HG03558 (cell line): ENCODE data around the gene OR52E4.
A peak's percentile ranks its signal among the peaks of the same experiment; 100 is the strongest.

Source experiments
- ATAC-seq: cut with Tn5 transposase; IDR thresholded peaks from one replicate; pipeline ENCODE4 v1.9.1; 2021; ENCODE audit warnings: moderate number of reproducible peaks; ENCODE audit not compliant: unreplicated experiment; ENCODE audit errors: extremely low read depth

The OR52E4 gene

DNA sequence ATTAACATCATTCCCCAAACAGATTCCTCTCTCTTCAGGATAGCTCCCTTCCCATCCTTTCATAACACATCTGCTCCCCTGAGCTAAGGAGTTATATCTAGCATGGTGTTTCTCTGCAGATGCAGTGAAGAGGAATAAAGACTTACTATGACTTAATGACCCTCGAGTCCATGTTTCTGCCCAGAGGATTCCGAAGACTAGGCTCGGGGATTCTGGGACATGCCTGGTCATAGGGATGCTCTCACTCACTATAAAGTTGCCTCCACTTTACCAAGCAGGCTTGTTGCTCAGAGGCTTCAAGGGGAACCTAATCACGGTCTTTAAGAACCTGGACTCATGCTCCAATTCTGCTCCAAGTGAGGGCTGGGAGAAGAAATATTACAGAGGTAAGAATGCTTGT is at the start of gene OR52E4:
TSS of gene OR52E4 (plus strand) at position 301 of the 400 bp plus-strand sequence. CDS start 3,664 bp downstream, outside the sequence.
- ATAC-seq: no peak

DNA sequence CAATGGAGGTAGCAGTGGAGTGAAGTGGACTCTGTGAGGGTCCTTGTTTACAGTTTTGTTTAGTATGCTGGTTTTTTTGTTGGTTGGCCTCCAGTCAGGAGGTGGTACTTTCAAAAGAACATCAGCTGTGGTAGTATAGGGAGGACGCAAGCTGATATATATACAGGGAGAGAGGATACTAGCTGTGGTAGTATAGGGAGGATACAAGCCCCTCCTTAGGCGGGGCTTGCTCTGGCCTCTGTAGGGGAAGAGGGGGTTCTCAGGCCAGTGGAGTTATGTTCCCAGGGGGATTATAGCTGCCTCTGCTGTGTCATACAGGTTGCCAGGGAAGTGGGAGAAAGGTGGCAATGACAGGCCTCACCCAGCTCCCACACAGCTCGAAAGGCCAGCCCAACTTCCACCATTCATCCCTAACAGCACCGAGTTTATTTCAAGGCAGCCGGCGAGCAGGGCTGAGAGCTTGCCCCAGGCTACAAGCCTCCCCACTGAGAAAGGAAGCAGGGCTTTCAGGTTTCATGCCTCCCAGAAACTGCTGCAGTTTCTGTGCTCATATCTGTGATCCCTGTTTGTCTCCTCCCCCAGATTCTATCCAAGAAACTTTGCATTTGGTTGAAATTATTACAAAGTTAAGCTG is 49.1 kb upstream of the OR52E4 start:
- no peak for ATAC-seq

DNA sequence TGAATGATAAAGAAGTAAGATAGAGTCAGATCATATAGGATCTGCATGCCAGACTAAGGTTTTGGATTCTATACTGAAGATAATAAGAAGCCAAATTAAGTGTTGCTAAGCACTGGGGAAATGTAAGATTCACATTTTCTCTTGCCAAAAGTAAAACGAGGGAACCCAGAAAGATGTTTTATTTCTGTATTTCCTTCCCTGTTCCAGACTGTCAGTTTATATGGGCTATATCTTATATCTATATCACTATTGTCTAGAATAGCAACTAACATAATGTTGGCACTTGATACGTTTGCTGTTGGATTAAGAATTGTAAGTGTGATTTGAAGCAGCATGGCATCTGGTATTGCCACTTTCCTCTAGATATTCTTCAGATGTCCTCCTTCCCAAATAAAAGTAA is 47.0 kb upstream of the OR52E4 start:
- no peak for ATAC-seq

DNA sequence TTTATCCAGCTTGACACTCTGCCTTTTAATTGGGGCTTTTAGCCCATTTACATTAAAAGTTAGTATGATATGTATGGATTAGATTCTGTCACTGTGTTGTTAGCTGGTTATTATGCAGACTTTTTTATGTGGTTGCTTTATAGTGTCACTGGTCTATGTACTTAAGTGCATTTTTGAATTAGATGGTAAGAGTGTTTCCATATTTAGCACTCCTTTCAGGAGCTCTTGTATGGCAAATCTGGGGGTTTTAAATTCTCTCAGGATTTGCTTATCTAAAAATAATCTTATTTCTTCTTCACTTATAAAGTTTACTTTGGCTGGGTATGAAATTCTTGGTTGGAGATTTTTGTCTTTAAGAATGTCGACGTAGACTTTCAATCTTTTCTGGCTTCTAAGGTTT is 42.7 kb upstream of the OR52E4 start:
- no peak for ATAC-seq

DNA sequence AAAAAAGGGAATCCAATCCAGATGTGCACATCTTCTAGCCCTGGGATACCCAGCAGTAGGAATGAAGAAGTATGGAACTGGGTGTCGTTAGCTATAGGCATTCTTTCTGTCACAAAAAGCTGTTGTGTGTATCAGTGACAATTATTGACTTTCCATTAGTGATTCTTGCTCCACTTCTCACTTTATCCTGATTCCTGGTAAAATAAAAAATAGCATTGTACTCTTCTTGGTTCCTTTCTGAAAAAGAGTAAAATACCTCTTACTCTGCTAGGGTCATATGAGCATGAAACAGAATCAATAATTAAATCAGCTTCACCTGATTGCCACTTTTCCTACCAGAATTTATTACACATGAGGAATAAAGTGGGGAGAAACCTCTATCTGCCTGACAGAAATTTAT is 38.6 kb upstream of the OR52E4 start, which contains the start of gene OR52E6:
TSS of gene OR52E6 (minus strand) at position 101 of the 400 bp plus-strand sequence. CDS start at position 101, 0 bp downstream.
- no peak for ATAC-seq

DNA sequence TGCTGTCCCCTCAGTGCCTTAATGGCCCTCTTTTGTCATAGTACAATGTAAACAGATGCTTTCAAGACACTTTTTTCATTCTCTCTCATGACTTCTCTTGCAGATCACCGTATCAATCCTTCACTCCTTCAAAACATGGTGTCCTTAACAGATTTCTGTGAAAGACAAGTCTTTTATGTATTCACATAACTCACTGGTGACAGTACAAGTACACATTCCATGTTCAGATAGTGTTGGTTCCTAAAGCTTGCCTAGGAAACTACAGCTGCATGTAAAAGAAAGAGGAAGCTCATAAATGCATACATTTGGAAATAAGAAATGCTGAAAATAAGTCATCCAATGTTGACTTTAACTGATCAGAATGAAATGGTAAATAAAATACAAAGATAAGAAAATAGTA is 33.7 kb upstream of the OR52E4 start:
- ATAC-seq: no peak

DNA sequence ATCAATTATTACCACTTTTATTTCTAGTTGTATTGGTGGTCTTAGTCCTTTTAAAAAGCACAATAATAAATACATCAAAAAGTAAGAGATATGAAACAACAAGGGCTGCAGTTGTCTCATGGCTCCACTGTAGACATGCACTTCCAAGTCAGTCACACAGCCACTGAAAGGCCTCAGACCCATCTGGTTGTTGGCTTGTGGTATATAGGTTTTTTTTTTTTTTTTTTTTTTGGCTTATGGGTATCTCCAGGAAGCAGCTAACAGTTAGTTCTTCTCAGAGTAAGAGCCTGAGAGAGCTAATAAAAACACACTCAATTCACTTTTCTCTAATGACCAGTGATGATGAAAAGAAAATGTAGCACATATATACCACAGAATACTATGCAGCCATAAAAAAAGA is 32.7 kb upstream of the OR52E4 start:
- ATAC-seq: no peak

DNA sequence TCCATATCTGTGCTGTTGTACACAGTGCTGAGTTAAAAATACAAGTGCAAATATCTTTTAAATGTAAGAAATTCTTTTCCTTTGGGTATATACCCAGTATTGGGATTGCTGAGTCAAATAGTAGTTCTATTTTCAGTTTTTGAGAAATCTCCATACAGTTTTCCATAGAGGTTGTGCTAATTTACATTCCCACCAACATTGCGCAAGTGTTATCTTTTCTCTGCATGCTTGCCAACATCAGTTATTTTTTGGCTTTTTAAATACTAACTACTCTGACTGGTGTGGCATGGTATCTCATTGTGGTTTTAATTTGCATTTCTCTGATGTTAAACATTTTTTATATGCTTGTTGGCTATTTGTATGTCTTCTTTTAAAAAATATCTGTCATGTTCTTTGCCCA is 29.4 kb upstream of the OR52E4 start:
- ATAC-seq: no peak

DNA sequence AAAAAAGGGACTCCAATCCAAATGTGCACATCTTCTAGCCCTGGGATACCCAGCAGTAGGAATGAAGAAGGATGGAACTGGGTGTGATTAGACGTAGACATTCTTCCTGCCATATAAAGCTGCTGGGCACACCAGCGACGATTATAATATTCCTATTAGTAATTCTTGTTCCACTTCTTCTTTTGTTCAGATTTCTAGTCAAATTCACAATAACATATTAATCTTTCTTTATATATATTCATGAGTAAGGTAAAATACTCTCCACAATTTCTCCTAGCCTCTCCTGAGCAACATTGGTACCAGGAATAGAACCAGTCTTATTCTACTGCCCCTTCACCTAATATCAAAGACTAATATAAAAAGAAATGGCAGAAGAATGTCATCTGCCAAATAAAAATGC is 22.8 kb upstream of the OR52E4 start, which contains the start of gene OR52E8:
TSS of gene OR52E8 (minus strand) at position 101 of the 400 bp plus-strand sequence. CDS start at position 101, 0 bp downstream.
- no peak for ATAC-seq

DNA sequence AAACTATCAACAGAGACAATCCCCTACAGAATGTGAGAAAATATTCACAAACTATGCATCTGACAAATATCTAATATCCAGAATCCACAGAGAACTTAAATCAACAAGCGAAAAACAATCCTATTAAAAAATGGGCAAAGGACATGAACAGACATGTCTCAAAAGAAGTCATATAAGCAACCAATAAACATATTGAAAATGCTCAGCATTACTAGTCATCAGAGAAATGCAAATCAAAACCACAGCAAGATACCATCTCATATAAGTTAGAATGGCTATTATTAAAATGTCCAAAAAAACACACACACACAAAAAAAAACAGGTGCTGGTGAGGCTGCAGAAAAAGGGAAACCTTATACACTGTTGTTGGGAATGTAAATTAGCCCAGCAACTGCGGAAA is 14.6 kb upstream of the OR52E4 start:
- no peak for ATAC-seq

DNA sequence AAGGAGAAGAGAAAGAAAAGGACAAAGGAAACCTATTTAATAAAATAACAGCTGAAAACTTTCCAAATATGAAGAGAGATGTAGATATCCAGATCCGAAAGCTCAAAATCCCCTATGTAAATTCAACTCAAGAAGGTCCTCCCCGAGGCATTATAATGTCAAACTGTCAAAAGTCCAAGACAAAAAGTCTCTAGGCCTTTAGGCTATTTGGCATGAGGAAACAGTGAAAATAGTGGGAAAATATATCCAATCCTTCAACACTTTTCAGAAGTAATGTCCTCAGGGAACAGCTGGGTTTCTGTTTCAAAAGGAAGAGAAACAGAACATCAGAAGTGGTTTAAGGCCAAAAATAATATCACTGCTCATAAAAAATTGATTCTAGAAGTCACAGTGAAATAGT is 1.9 kb upstream of the OR52E4 start:
- ATAC-seq: no peak

DNA sequence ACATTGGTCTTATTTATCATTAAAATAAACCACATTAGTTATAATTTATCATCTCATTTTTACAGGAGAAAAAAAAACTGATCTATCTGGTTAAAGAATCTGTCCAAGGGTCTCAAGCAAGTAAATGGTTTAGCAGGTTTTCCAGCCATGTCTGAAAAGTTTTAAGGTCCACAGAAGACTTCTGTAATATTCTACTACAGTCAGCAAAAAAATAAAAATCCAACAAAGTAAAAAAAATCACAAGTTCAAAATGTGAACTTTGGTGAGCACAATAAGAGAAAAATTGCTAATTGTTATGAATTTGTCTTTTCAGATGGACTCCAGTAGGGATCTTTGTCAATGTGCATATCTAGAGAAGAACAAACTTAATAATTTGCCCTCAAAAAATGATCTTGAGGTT is 1.3 kb downstream of the OR52E4 start:
- no peak for ATAC-seq

DNA sequence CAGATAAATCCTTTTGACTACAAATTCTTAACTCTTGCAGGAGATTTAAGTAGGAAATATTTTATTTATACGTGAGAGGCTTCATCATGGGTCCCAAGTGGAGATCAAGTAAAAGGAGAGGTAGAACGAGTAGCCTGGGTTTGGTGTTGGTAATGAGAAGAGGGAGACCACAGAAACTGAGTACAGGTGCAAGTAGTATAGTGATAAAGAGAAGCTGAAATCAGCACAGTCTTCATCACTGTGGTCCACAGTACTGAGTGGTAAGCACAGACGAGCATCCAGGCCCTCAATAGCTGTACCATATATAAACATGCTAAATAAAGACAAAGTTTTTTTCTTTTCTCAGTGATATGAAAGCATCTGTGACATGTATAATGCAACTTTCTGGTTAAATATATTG is 6.7 kb downstream of the OR52E4 start:
- ATAC-seq: no peak

DNA sequence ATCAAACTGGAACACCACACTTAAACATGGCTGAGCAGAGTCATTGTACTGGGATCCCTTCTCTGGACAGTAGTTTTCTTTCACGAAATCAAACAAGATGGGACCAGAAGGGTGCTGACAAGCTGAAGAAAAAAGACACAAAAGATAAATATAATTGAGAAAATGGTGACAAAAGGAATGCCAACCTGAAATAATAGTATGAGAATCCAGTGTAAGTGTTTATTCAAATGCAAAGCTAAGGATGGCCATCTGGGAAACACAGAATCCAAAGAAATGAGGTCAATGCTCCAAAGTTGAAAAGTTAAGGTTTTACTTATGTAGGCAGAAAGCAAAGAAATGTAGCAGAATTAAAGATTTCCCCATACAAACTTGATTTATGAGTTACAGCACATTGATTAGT is 7.2 kb downstream of the OR52E4 start:
- no peak for ATAC-seq

DNA sequence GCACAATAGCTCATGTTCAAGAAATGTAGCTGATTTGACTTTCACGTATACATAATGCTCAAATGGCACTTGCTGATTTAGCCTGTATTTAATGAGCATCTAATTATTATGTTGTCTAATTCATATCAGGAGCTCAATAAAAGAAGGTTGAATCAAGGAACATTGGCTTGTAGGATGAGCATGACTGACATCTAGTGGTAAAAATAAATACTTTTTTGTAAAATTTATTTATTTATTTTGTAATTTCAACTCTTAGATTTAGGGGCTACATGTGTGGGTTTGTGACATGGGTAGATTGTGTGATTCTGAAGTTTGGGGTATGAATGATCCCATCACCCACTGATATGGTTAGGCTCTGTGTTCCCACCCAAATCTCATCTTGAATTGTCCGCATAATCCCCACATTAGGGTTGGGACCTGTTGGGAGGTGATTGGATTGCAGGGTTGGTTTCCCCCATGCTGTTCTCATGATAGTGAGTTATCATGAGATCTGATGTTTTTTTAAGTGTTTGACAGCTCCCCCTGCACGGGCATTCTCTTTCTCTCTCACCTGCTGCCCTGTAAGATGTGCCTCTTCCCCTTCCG is 10.9 kb downstream of the OR52E4 start:
- no peak for ATAC-seq

DNA sequence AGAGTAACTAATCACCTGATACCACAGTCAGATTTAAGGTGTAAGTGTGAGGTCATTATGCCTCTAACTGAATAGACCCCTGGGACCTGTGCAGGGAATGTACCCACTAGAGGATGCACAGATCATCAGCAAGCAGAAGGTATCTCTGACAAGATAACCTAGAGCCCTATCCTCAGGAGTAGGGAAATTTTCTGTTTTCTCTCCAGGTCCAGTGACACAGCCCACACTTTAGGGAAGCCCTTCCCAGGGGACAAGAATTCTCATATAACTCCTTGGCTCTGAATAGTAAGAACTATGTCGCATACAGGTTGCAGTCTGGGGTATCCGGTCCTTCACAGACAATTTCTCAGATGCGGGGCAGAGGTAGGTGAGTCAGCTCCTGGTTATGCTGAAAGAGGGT is 12.5 kb downstream of the OR52E4 start, which contains the start of gene OR52E5:
TSS of gene OR52E5 (plus strand) at position 301 of the 400 bp plus-strand sequence. CDS start 7,569 bp downstream, outside the sequence.
- ATAC-seq: no peak

DNA sequence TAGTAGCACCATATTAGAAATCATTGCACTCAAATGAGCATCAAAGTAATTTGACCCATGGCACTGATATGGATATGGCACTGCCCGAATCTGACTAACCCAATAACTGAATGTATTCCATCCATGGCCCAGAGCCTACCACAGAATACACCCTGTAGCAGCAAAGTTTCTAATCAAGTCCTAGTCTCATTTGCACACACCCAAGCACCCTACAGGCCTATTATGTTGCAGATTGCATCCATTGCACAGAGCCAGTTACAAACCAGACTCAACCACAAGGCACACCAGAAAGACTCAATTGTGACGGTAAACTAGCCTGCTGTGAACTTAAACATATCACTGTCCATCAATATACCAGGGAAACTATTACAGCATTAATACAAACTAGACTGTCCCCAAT is 19.1 kb downstream of the OR52E4 start:
- no peak for ATAC-seq

DNA sequence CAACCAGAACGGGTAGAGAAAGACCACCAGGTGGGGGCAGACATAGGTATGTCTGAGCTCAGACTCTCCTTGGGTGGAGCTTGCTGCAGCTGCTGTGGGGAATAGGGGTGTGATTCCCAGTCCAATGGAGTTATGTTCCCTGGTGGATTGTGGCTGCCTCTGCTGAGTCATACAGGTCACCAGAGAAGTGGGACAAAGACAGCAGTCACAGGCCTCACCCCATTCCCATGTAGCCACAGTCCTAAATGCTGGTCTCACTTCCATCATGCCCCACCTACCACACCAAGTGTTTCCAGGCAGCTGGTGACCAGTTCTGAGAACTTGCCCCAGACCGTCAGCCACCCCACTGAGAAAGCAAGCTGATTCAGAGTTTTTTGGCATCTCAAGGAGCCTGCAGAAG is 30.1 kb downstream of the OR52E4 start:
- ATAC-seq: no peak

DNA sequence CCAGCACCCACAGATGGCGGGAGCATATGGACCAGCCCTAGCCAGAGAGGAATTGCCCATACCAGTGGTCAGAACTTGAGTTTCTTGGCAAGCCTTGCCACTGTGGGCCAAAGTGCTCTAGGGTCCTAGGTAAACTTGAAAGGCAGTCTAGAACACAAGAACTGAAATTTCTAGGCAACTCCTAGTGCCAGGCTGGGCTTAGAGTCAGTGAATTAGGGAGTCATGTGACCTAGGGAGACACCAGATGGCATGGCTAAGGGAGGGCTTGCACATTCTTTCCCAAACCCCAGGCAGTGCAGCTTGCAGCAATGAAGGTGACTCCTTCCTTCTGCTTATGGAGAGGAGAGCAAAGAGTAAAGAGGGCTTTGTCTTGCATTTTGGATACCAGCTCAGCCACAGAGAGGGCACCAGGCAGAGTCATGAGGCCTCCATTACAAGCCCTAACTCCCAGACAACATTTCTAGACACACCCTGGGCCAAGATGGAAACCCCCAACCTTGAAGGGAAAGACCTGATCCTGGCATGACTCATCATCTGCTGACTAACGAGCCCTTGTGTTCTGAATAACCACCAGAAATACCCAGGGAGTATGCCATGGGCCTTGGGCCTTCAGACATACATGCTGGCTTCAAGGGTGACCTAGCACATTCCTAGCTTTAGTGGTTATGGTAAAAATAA is 42.5 kb downstream of the OR52E4 start:
- ATAC-seq: peak; percentile 75

DNA sequence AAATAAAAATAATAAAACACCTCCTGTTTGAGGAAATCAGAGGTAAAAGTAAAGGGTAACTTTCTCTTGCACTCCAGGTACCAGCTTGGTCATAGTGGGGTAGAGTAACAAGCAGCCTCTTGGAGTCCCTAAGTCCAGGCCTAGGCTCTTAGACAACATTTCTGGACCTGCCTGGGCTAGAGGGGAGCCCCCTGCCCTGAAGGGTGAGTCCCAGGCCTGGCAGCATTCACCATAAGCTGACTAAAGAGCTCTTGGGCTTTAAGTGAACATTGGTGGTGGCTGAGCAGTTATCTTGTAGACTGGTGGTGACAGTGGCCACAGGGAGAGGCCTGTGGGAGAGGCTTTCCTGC is 43.0 kb downstream of the OR52E4 start:
- peak; percentile 30 for ATAC-seq

DNA sequence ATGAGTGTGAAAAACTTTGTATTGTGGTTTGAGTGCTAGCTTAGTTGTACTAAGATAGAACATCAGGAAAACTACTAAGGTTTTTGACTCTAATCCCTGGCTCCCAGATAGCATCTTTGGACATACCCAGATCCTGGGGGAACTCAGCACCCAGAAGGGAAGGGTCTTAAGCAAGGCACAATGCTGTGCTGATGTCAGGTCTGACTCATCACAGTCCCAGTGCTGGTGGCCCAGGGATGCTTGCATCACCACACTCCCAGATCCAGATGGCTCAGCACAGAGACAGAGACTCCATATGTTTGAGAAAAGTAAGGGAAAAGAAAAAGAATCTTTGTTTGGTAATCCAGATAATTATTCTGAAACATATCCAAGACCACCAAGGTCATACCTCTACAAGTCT is 43.4 kb downstream of the OR52E4 start:
- no peak for ATAC-seq

DNA sequence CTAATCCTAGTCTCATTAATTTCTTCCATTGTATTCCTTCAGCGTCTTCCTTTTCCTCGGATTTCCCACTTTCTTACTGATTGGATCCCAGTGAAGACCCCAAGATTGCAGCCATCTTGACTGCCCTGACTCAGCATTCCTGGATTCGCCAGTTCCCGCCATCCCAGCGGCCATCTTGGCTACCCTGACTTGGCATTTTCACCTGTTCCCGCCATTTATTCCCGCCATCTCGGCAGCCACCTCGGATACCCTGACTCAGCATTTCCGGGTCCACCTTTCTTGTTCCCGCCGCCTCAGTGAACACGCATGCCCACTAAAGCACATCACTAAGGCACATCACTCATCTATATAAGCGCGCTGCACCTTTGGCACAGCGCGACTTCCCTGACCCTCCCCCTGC is 47.8 kb downstream of the OR52E4 start:
- ATAC-seq: no peak
